UCSD-AML1 (cell line): ENCODE measurements around the gene ICAM2.
A peak's percentile ranks its signal among the peaks of the same experiment; 100 is the strongest.
"Not testable (repeated sequence)": the region's sequence is repeated elsewhere in the genome, so short reads cannot be mapped to it uniquely, and the experiment has no call there.

Experiments
- DNase-seq: peaks from one replicate; lab custom pipeline; 2025; ENCODE audit not compliant: unreplicated experiment; lab: John Stamatoyannopoulos, UW

The ICAM2 gene

GRCh38 chr17:64015447-64015846 is 5.0 kb downstream of the ICAM2 start:
- DNase-seq, result no peak

- DNase-seq, result no peak
These were observed 10.6 kb downstream of the ICAM2 start for GRCh38 chr17:64009571-64010402.

GRCh38 chr17:64008830-64009229 is 11.6 kb downstream of the ICAM2 start:
- DNase-seq, result no peak

- DNase-seq, result no peak
These were observed 12.1 kb downstream of the ICAM2 start for GRCh38 chr17:64008346-64008745.

GRCh38 chr17:64007838-64008282 is 12.6 kb downstream of the ICAM2 start:
- DNase-seq, result no peak

GRCh38 chr17:64007089-64007837 is 13.2 kb downstream of the ICAM2 start:
- DNase-seq, result not testable (repeated sequence)

- peak; percentile 88 for DNase-seq
These were observed 13.9 kb downstream of the ICAM2 start for GRCh38 chr17:64006361-64007088.

GRCh38 chr17:64005734-64006167 is 14.7 kb downstream of the ICAM2 start:
- DNase-seq, result peak; percentile 57

GRCh38 chr17:64004903-64005733 is 15.3 kb downstream of the ICAM2 start:
- DNase-seq, result no peak

GRCh38 chr17:64004218-64004770 is 16.1 kb downstream of the ICAM2 start:
- DNase-seq, result no peak

- no peak for DNase-seq
These were observed 16.8 kb downstream of the ICAM2 start for GRCh38 chr17:64003526-64004121.

- DNase-seq, result no peak
These were observed 17.5 kb downstream of the ICAM2 start for GRCh38 chr17:64002658-64003525.

- peak; percentile 75 for DNase-seq
These were observed 18.5 kb downstream of the ICAM2 start for GRCh38 chr17:64001763-64002529.

GRCh38 chr17:64001091-64001579 is 19.3 kb downstream of the ICAM2 start:
- DNase-seq, result no peak

- DNase-seq, result no peak
These were observed 20.5 kb downstream of the ICAM2 start for GRCh38 chr17:63999680-64000531.

GRCh38 chr17:63998721-63999679 is 21.4 kb downstream of the ICAM2 start:
- DNase-seq, result no peak
